ENCODE results near the gene MEF2D. TPM values are rescaled to one million over a fixed set of nuclear protein-coding genes. Genes with fewer than 3 reads are reported as not detected.

The MEF2D gene
- total and polyA plus RNA-seq, 2 experiments from 2014 or later, result 23.6 to 34.1 TPM

DNA sequence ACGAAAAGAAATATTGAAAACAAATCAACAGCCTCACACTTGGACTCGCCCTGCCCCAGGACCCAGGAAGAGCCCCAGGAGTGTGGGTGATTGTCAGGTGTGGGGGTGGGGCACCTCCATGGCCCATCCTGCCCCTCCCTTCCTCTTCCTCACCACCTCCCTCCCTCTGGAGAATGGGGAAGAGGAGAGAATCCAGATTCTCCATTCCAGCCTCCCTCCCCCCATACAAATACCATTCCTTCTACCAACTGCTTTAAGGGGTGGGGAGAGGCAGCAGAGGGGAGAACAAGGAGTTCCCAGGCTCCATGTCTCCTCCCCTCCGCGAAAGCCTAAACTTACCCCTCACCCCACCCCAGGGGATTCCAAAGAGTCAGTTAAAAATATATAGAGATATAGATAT, 36.7 kb downstream of the MEF2D start:
- H3F3A ChIP-seq (ENCODE audit: insufficient read depth), result peaks cover 37% of the 10 kb centered on the region
- no peaks in the 10 kb centered on the region for H3K9me3 ChIP-seq (ENCODE audit: low read depth)
- 70% methylated on average over 4 of the region's 4 CpGs for WGBS, 2 experiments (ENCODE audit: low coverage in 1 of 2, low lambda C conversion rate in 2 of 2, missing lambda C conversion rate in 2 of 2)
- H3K36me3 ChIP-seq (ENCODE audit: low read depth), result peaks cover 13% of the 10 kb centered on the region; the same call in 1 of the 2 replicates
- H3K9me2 ChIP-seq (ENCODE audit: insufficient read depth), result no peaks in the 10 kb centered on the region
- peaks cover 20% of the 10 kb centered on the region for H3K4me1 ChIP-seq (ENCODE audit: insufficient read depth)
- no peak overlapping the region for H2AFZ ChIP-seq
- no peak overlapping the region for H3K4me2 ChIP-seq (ENCODE audit: unreplicated experiment)
- no peak overlapping the region for H3K9ac ChIP-seq
- H3K27ac ChIP-seq, result no peak overlapping the region
- TF ChIP-seq EZH2 (IDR thresholded peaks at IDR 0.05; ENCODE audit: insufficient read depth, poor library complexity, severe bottlenecking) (no peak), EZH2phosphoT487 (IDR thresholded peaks at IDR 0.05; ENCODE audit: insufficient read depth, low read depth) (no peak)
- in situ Hi-C loops (cut with MboI), result no loop called here
- no peak overlapping the region for H3K4me3 ChIP-seq
- H3K79me2 ChIP-seq (ENCODE audit: insufficient read depth), result 0 out of 2 replicates have a peak, but pooled peaks cover 5% of the 10 kb centered on the region
- DNase-seq, result no peak
- H3K27me3 ChIP-seq (replicated peaks; ENCODE audit: insufficient read depth), result no peaks in the 10 kb centered on the region
- H4K20me1 ChIP-seq (ENCODE audit: insufficient read depth), result no peaks in the 10 kb centered on the region

GRCh38 chr1:156462954-156463795, 37.4 kb downstream of the MEF2D start:
- no peak overlapping the region for H3K27ac ChIP-seq
- H3F3A ChIP-seq (ENCODE audit: insufficient read depth), result peaks cover 43% of the 10 kb centered on the region
- H4K20me1 ChIP-seq (ENCODE audit: insufficient read depth), result no peaks in the 10 kb centered on the region
- H3K9me3 ChIP-seq (ENCODE audit: low read depth), result no peaks in the 10 kb centered on the region
- H3K4me2 ChIP-seq (ENCODE audit: unreplicated experiment), result no peak overlapping the region
- whole genome bisulfite sequencing, 2 experiments (ENCODE audit: low coverage in 1 of 2, low lambda C conversion rate in 2 of 2, missing lambda C conversion rate in 2 of 2), result 77 to 78% methylated on average over 20 of the region's 20 CpGs
- peaks cover 20% of the 10 kb centered on the region for H3K4me1 ChIP-seq (ENCODE audit: insufficient read depth)
- H3K79me2 ChIP-seq (ENCODE audit: insufficient read depth), result no peaks in the 10 kb centered on the region
- no peak overlapping the region for H3K9ac ChIP-seq
- TF ChIP-seq EZH2phosphoT487 (IDR thresholded peaks at IDR 0.05; ENCODE audit: insufficient read depth, low read depth) (no peak), EZH2 (IDR thresholded peaks at IDR 0.05; ENCODE audit: insufficient read depth, poor library complexity, severe bottlenecking) (no peak)
- in situ Hi-C loops (cut with MboI), result no loop called here
- DNase-seq, result no peak
- H3K4me3 ChIP-seq, result no peak overlapping the region
- H3K27me3 ChIP-seq (replicated peaks; ENCODE audit: insufficient read depth), result no peaks in the 10 kb centered on the region
- peaks cover 8% of the 10 kb centered on the region; the same call in 1 of the 2 replicates for H3K36me3 ChIP-seq (ENCODE audit: low read depth)
- H2AFZ ChIP-seq, result no peak overlapping the region
- no peaks in the 10 kb centered on the region for H3K9me2 ChIP-seq (ENCODE audit: insufficient read depth)

- no peaks in the 10 kb centered on the region for H3K9me2 ChIP-seq (ENCODE audit: insufficient read depth)
- 80 to 81% methylated on average over 15 to 17 of the region's 17 CpGs for WGBS, 2 experiments (ENCODE audit: low coverage in 1 of 2, low lambda C conversion rate in 2 of 2, missing lambda C conversion rate in 2 of 2)
- DNase-seq, result peak; percentile 52
- no peak overlapping the region for H3K4me2 ChIP-seq (ENCODE audit: unreplicated experiment)
- H3K79me2 ChIP-seq (ENCODE audit: insufficient read depth), result no peaks in the 10 kb centered on the region
- peak overlapping the region; percentile 40; the same call in 1 of the 2 replicates for H3K27ac ChIP-seq
- in situ Hi-C loops (cut with MboI), result no loop called here
- H3K4me1 ChIP-seq (ENCODE audit: insufficient read depth), result peaks cover 26% of the 10 kb centered on the region
- no peak overlapping the region for H3K9ac ChIP-seq
- H3K4me3 ChIP-seq, result no peak overlapping the region
- H2AFZ ChIP-seq, result no peak overlapping the region
- no peak for TF ChIP-seq EZH2phosphoT487 (IDR thresholded peaks at IDR 0.05; ENCODE audit: insufficient read depth, low read depth)
- H3F3A ChIP-seq (ENCODE audit: insufficient read depth), result peaks cover 49% of the 10 kb centered on the region
- H4K20me1 ChIP-seq (ENCODE audit: insufficient read depth), result no peaks in the 10 kb centered on the region
- H3K27me3 ChIP-seq (replicated peaks; ENCODE audit: insufficient read depth), result no peaks in the 10 kb centered on the region
- H3K9me3 ChIP-seq (ENCODE audit: low read depth), result no peaks in the 10 kb centered on the region
- no peaks in the 10 kb centered on the region for H3K36me3 ChIP-seq (ENCODE audit: low read depth)
These were observed 38.6 kb downstream of the MEF2D start for GRCh38 chr1:156461781-156462647.

- peaks cover 29% of the 10 kb centered on the region for H3K4me1 ChIP-seq (ENCODE audit: insufficient read depth)
- WGBS, 2 experiments (ENCODE audit: low coverage in 1 of 2, low lambda C conversion rate in 2 of 2, missing lambda C conversion rate in 2 of 2), result 36 to 38% methylated on average over 4 of the region's 4 CpGs
- H2AFZ ChIP-seq, result no peak overlapping the region
- H3K27ac ChIP-seq, result no peak overlapping the region; the same call in 1 of the 2 replicates
- TF ChIP-seq EZH2 (IDR thresholded peaks at IDR 0.05; ENCODE audit: insufficient read depth, poor library complexity, severe bottlenecking) (no peak), EZH2phosphoT487 (IDR thresholded peaks at IDR 0.05; ENCODE audit: insufficient read depth, low read depth) (no peak)
- no peaks in the 10 kb centered on the region for H3K36me3 ChIP-seq (ENCODE audit: low read depth)
- no peaks in the 10 kb centered on the region for H3K9me2 ChIP-seq (ENCODE audit: insufficient read depth)
- H3K79me2 ChIP-seq (ENCODE audit: insufficient read depth), result no peaks in the 10 kb centered on the region
- no peak overlapping the region for H3K4me2 ChIP-seq (ENCODE audit: unreplicated experiment)
- in situ Hi-C loops (cut with MboI), result no loop called here
- H3K4me3 ChIP-seq, result no peak overlapping the region
- peaks cover 49% of the 10 kb centered on the region for H3F3A ChIP-seq (ENCODE audit: insufficient read depth)
- H3K27me3 ChIP-seq (replicated peaks; ENCODE audit: insufficient read depth), result no peaks in the 10 kb centered on the region
- H3K9ac ChIP-seq, result no peak overlapping the region
- no peaks in the 10 kb centered on the region for H3K9me3 ChIP-seq (ENCODE audit: low read depth)
- DNase-seq, result no peak
- no peaks in the 10 kb centered on the region for H4K20me1 ChIP-seq (ENCODE audit: insufficient read depth)
These were observed 39.5 kb downstream of the MEF2D start for GRCh38 chr1:156461109-156461508.
